ENCODE results near the gene ENDOD1. TPM values are rescaled to one million over a fixed set of nuclear protein-coding genes. Genes with fewer than 3 reads are reported as not detected.

The ENDOD1 gene
- total RNA-seq, 1 experiment from 2014 or later, result 46.8 TPM

DNA sequence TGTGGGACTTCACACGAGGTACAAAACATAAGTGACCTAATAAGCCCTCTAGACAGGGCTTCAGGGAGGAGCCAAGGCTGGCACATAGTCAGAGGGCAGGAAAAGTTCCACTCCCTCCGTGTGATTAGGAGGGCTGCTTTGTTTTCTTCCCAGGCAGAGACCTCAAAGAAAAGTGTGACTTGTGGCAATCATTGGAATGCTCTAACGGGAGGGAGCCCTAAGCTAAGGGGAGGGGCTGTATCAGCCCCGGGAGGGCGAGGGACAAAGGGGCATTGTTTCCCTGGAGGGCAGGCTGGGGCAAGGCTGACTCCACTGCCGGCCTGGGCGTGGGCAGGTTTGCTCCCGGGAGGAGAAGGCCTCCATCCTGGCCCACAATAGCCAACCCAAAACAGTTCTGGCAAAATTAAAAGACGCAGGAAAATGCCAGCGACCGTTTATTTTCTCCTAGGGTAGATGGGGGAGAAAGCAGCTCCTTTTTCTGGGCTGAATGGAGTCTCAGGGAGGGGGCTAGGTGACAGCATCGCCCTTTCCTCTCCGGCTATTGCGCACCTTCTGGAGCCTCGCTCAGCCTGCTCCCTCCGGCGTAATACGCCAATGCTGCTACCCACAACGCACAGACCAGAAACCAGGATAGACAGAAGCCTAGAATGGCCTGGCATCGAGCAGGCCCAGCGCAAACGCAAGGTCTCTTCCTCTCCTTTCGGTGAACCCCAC lies 60.2 kb downstream of the ENDOD1 start:
- in situ Hi-C loops (cut with HindIII; ENCODE audit: low pct_unique_long_range_greater_than_20kb, low sequenced_read_pairs), result no loop called here
- peak; percentile 96 for DNase-seq (ENCODE audit: low read depth, low spot score)

- peak; percentile 89 for DNase-seq (ENCODE audit: low read depth, low spot score)
- in situ Hi-C loops (cut with HindIII; ENCODE audit: low pct_unique_long_range_greater_than_20kb, low sequenced_read_pairs), result no loop called here
Measured at GRCh38 chr11:95150956-95151684, 61.5 kb downstream of the ENDOD1 start.

GRCh38 chr11:95152876-95153856 lies 63.5 kb downstream of the ENDOD1 start:
- in situ Hi-C loops (cut with HindIII; ENCODE audit: low pct_unique_long_range_greater_than_20kb, low sequenced_read_pairs), result no loop called here
- DNase-seq (ENCODE audit: low read depth, low spot score), result no peak

- in situ Hi-C loops (cut with HindIII; ENCODE audit: low pct_unique_long_range_greater_than_20kb, low sequenced_read_pairs), result no loop called here
- DNase-seq (ENCODE audit: low read depth, low spot score), result no peak
Measured at GRCh38 chr11:95153857-95154246, 64.2 kb downstream of the ENDOD1 start.

- DNase-seq (ENCODE audit: low read depth, low spot score), result peak; percentile 80
- in situ Hi-C loops (cut with HindIII; ENCODE audit: low pct_unique_long_range_greater_than_20kb, low sequenced_read_pairs), result no loop called here
Measured at GRCh38 chr11:95154514-95154913, 64.9 kb downstream of the ENDOD1 start.

DNA sequence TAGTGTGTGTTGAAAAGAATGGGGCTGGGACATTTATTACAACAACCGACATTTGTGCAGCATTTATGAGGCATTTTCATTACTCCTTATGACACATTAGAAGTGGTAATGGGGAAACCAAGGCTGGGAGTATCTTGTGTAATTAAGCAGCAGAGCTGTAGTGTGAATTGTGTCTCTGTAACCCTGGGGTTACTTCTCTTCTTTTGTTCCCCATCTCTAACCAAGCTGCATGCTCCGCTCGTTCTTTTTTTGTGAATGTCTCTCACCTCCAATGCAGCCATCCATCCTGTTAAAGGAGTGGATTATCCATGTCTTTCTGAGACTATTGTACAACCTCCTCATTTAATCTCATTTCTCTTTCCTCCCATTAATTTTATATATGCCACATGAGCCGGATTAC lies 65.7 kb downstream of the ENDOD1 start:
- in situ Hi-C loops (cut with HindIII; ENCODE audit: low pct_unique_long_range_greater_than_20kb, low sequenced_read_pairs), result no loop called here
- no peak for DNase-seq (ENCODE audit: low read depth, low spot score)

- DNase-seq (ENCODE audit: low read depth, low spot score), result no peak
- in situ Hi-C loops (cut with HindIII; ENCODE audit: low pct_unique_long_range_greater_than_20kb, low sequenced_read_pairs), result no loop called here
Measured at GRCh38 chr11:95156133-95156721, 66.6 kb downstream of the ENDOD1 start.

- no peak for DNase-seq (ENCODE audit: low read depth, low spot score)
- in situ Hi-C loops (cut with HindIII; ENCODE audit: low pct_unique_long_range_greater_than_20kb, low sequenced_read_pairs), result no loop called here
Measured at GRCh38 chr11:95156916-95157541, 67.4 kb downstream of the ENDOD1 start.

- in situ Hi-C loops (cut with HindIII; ENCODE audit: low pct_unique_long_range_greater_than_20kb, low sequenced_read_pairs), result no loop called here
- DNase-seq (ENCODE audit: low read depth, low spot score), result no peak
Measured at GRCh38 chr11:95157824-95158223, 68.2 kb downstream of the ENDOD1 start.

DNA sequence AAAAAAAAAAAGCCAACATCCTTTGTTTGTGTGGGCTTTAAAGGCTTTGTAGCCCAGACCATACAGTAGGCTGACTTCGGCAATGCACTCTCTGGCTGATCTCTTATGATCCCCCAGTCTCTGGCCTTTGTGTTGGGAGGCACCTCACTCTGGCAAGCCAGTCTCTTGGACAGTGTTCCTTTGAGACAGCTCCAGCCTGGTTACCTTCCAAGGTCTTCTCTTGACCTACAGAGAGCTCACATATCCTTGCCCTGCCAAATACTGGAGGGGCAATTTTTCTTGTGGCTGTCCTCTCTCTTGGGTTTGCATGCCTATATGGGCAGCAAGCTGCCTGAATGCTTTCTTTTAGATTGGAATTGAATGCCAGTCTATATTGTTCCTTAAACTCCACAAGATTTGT lies 71.6 kb downstream of the ENDOD1 start:
- no peak for DNase-seq (ENCODE audit: low read depth, low spot score)
- in situ Hi-C loops (cut with HindIII; ENCODE audit: low pct_unique_long_range_greater_than_20kb, low sequenced_read_pairs), result no loop called here

- in situ Hi-C loops (cut with HindIII; ENCODE audit: low pct_unique_long_range_greater_than_20kb, low sequenced_read_pairs), result no loop called here
- DNase-seq (ENCODE audit: low read depth, low spot score), result no peak
Measured at GRCh38 chr11:95163106-95163505, 73.5 kb downstream of the ENDOD1 start.

DNA sequence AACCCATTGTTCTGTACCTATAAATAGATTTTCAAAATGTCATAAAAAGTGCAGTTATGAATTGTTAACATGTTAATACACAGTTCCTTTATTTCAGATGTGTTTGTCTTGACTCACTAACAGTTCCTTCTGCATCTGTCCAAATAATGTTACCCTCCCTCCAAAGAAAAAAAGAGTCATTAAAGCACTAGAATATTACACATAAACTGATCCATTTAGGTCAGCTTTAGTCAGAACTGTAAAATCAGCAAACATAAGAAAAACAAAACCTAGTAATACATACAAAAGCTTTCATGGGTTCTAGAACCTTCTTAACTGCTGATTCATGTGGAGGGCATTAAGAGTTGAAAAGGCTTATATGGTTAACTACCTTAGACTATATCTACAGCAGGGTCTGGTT lies 76.0 kb downstream of the ENDOD1 start:
- no peak for DNase-seq (ENCODE audit: low read depth, low spot score)
- in situ Hi-C loops (cut with HindIII; ENCODE audit: low pct_unique_long_range_greater_than_20kb, low sequenced_read_pairs), result no loop called here

DNA sequence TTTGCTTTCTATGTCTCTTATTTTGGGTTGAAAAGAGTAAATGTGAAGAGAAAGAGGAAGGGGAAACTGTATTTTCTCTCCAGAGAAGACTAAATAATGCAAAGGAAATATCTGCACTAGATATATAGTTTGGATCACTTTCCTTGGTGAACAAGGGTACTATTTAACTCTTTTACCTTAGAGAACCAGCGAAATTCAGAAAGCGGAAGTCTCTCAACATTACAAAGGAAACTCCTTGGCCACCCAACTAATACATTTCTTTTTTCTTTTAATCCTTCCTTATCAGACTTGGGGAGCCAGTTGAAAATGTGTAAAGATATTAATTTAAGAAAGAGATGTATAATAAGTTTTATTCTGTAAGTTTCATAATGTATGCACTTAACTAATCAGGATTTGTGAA lies 77.1 kb downstream of the ENDOD1 start:
- DNase-seq (ENCODE audit: low read depth, low spot score), result no peak
- in situ Hi-C loops (cut with HindIII; ENCODE audit: low pct_unique_long_range_greater_than_20kb, low sequenced_read_pairs), result no loop called here

- in situ Hi-C loops (cut with HindIII; ENCODE audit: low pct_unique_long_range_greater_than_20kb, low sequenced_read_pairs), result no loop called here
- no peak for DNase-seq (ENCODE audit: low read depth, low spot score)
Measured at GRCh38 chr11:95170294-95170693, 80.6 kb downstream of the ENDOD1 start.

DNA sequence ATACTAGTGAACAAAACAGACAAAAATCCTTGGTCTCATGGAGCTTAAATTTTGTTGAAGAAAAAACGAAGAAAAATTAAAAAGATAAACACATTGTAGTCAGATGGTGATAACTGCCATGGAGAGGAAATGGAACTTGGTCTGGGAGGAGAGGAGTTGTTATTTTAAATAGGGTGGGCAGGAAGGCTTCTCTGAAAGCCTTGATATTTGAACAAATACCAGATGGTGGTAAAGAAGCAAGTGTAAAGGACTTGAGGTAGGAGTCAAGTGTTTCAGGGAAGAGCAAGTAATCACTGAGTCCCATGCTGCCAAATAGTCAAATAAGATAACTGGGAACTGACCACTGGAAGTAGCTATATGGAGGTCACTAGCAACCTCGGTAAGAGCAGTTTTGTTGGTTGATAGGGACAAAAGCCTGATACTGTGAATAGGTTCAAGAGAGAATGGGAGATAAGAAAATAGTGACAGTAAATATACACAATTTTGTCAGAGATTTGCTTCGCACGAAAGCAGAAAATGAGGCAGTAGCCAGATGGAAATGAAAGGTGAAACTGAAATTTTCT lies 86.3 kb downstream of the ENDOD1 start:
- in situ Hi-C loops (cut with HindIII; ENCODE audit: low pct_unique_long_range_greater_than_20kb, low sequenced_read_pairs), result no loop called here
- DNase-seq (ENCODE audit: low read depth, low spot score), result no peak

All from SK-MEL-5 (cell line).